GM18858 (cell line): ENCODE results near the gene ZNF467.

ENCODE experiments used
- ATAC-seq: cut with Tn5 transposase; IDR thresholded peaks from one replicate; pipeline ENCODE4 v1.9.1; 2021; ENCODE audit not compliant: unreplicated experiment

Gene ZNF467

DNA sequence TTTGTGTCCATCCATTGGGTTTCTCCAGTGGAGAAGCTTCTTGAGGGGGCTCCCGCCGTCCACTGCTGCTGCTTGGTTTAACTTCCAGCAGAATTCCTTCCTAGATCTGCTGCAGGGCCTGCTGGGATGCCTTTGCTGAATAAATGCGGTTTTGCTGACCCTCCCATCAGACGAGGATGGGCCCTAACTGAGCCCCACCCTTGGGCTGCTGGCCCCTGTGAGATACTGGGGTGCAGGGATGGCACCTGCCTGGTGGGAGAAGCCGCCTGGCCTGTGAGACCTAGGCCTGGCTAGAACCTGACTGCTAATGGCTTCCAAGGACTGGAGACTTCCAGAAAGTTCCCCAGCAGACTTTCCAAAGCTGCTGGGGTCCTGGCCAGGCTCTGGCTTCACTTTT is 43.8 kb downstream of the ZNF467 start:
- ATAC-seq, result no peak

DNA sequence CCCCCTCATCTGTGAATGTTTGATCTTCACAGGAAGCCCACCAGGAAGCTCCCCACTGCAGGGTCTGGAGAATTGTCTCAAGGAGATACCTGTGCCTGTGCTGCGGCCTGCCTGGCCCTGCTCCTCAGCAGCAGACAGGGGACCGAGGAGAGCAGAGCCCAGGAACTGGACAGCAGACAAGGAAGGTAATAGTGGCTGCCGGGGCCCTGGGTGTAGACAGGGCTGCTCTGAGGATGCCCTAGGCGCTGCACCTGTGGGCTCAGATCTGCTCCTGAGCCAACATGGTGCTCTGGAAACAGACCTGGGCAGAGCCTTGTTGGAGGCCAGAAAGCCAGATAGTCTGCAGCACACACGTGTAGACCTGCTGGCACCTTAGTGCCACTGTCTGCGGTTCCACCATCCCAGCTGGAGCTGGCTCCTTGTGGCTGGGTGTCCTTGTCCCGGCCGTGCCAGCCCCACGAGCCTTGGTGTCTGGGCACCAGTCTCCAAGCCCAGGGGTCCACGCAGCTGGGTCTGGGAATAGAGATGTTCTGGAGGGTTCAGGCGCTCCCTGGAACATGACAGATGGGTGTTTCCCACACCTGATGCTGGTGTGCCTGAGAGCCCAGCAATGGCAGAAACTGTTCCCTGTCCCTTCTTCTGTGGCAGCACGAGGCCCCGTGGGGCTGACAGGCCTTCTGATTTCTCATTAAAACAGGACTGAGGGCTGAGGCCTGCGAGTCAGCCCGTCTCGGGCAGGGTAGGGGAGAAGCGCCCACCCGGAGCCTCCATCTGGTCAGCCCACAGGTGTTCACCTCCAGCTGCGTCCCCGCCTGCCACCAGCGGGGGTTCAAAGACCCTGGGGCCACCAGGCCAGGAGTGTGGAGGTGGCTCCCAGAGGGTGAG is 44.7 kb downstream of the ZNF467 start:
- ATAC-seq, result no peak

DNA sequence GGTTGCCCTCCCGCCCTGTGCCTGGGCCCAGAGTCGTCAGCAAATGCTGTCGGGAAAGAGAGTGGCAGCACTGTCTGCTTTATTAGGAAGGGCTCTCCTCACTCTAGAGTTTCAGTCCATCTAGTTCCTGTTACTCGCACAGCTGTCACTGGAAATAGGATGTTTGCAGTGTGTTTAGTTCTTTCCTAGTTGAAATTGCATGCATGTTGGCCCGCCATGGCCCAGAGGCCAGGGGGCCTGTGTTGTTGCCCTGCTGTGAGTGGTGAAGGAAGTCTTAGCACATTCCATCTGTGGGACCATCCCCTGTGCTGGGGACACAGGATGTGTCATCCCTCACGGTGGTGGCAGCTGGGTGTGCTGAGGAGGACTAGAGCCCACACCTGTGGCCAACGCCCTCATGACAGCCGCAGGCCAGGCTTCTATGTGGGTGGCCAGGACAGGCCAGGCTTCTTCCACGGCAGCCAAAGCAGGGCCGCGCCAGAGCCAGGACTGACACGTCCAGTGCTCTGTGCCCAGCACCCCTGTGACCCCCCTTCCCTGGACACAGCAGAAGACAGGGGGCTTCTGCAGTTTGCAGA is 45.4 kb downstream of the ZNF467 start:
- no peak for ATAC-seq

DNA sequence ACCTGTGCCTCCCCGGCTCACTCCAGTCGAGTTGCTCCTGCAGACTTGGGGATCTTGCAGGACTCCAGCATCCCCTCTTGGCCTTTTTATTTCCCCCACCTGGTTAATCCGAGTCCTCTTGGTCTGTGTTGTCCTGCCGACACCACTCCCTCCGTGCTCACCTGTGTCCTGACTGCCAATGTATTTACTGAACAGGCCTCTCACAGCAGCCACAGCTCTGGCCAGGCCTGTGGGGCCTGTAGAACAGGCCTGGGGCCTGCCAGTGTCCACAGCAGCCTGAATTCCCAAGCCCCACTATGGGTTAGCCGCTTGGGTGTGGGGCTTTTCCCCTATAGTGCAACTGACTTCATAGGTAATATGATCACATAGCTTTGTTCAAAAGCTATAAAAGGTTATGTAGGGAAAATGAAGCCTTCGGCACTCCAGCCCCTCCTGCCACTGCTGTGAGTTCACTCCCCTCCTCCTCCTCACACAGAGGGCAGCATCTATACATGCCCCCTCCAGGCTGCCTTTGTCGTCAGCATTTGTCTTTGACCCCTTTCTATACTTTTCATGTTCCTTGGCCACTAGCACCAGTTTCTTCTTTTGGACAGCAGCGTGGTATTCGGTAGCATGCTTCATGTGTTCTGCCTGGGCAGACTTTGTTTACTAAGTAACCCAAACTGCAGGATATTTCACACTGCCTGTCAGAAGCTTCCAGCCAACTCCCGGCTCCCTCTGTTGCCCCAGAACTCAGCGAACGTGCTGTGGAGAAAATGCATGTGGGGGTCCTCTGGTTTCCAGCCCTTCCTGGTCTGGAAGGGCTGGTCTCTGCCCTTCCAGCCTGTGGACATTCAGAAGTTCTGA is 46.1 kb downstream of the ZNF467 start:
- ATAC-seq, result no peak

DNA sequence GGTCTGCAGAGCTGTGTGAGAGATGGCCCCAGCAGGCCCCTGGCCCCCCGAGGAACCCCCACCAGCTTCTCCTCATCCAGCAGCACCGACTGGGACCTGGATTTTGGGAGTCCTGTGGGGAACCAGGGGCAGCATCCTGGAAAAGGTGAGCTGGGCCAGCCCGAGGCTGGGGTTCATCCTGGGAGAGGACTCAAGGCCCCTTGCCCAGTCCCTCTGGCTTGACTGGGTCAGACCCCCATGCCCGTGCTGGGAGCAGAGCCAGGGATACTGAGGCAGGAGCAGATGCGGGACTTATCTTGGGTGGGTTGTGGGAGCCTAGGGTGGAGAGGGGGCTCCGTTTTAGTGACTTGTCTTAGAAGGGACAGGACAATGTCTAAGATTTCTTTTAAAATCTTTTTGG is 47.5 kb downstream of the ZNF467 start:
- ATAC-seq, result no peak

DNA sequence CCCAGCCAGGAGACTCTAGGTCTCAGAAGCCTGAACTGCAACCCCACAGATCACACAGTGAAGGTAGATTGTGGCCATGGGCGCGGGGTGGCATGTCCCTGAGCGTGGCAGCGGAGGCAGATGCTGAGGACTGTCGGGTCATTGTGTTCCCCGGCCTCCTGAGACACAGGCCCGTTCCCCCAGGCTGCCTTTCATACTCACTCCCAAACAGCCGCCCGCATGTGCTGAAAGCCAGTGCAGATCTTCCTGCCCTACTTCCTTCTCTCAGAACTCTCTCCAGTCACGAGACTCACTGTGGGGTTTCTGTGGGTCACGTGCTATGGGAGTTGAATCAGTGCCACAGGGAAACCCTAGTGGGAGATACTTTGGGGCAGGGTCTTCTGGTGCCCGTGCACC is 48.0 kb downstream of the ZNF467 start:
- no peak for ATAC-seq

DNA sequence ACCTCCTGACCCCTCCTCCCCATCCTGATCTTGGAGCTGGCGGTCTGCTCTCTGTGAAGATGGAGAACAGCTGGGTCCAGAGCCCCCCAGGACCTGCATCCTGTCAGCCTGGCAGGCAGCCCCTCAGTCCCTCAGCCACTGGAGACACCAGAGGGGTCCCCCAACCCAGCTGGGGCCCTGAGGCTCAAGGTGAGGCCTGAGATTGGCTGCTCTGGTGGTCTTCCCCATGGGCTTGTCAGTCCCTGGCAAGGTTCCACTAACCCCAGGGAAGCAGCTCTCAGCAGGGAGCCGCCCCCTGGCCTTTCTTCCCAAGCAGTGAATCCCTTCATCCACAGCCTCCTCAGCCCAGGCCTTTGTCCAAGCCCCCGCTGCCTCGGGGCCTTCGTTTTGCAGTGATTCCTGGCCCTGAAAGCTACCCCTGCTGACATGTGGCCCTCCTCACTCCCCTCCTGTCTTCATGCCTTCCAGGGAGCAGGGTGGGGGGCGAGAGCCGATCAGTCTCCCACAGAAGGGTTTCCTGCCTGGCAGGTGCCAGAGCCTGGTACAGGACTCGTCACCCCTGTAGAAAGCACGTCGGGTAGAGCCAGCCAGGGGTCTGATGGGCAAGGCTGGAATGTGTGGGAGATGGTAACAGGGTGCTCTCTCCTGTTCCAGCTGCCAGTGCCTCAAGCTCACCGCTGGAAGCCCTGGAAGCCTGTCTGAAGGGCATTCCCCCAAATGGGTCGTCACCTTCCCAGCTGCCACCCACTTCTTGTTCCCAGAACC is 48.5 kb downstream of the ZNF467 start:
- ATAC-seq, result no peak

DNA sequence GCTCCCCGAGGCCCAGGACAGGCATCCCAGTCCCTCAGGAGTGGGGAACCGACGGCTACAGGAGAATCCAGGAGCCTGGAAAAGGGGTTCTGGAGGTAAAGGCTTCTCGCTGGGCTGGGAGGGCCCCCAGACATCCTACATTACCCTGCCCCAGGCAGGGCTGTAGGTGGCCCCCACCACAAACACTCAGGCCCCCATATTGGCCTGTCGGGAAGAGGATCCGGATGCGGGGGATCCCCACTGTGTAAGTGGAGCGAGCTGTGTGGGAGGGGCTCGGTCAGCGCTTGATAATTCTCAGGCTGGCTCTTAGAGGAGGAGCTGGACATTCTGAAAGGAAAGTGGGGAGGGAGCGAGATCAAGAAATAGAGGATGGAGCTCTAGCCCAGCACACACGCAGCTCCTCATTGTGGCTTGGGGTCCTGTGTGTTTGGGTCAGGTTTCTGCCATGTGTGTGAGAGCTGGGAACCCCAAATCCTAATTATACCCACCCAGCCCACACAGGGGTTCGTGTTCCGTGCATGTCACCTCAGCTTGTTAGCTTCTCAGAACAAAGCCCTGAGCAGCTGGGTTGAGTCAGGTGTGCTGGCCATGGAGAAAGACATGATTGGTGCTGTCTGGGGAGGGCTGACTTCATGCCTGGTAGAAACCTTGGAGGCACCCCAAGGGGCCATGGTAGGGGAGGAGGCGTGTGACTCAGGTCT is 49.4 kb downstream of the ZNF467 start:
- no peak for ATAC-seq

DNA sequence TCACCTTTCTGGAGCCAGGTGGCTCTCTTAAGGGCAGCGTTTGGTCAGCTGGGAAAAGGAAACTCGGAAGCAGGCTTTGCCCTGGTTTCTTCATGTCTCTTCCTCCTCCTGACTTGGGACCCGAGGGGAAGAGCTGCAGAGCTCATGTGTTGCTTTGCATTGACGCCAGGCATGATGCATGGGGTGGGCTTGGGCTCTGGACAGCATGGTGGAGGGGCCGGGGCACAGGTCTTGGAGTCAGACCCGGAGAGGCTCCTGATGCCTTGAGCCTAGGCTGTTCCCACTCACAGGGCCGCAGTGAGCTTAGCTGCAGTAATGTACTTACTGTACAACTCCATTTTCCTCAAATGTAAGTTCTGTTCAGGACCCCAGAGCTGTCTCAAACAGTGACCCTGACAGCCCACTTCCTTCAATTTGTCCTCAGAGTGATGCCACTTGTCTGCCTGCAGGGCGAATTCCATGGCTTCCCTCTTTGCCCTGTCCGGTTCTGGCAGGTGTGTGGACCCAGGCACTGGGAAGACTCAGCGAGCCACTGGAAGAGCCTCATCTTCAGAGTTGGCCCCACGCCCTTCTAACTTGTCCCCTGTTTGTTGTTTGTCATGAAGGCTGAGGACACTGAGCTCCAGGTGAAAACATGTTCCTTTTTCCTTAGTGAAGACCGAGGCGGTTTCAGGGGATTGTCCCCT is 50.2 kb downstream of the ZNF467 start:
- ATAC-seq, result no peak

DNA sequence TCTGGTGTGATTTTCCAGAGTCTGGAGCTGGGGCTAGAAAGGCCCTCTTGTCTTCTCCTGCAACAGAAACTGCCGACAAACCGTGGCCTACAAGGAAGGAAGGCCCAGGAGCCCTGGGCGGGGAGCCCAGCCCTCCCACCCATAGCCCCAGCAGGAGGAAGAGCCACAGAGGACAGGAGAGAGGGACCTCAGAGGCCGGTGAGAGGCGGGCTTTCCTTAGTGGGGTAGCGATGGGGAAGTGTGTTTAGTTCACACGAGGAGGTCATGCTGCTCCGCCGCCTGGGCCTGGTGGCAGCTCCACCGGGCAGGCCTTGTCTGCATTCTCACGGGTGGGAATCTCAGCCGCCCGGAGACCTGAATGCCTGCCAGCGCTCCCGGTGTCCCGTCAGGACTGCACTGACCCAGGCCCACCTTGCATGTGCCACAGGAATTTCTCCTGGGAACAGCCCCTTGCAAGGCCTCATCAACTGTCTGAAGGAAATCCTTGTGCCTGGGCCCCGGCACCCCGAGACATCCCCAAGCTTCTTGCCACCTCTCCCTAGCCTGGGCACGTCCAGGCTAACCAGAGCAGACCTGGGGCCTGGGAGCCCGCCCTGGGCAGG is 50.9 kb downstream of the ZNF467 start:
- no peak for ATAC-seq

DNA sequence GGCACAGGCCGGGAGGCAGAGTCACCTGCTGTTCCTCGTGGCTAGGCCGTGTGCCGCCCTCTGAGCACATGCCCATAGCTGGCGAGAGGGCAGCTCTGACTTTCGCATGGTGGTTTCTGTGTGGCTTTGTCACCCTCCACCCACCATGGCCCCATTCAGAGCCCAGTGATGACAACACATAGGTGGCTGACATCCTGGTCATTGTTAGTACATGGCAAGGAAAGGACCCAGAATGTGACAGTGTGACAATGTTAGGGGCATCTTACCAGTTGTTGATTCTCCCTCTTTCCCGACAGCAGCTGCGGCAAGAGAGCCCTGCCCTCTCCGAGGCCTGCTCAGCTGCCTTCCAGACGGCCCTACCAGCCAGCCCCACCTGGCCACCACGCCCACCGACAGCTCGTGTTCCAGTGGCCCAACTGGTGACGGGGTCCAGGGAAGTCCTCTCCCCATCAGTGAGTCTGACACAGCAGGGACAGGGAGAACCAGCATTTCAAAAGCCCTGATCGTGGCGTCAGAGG is 52.2 kb downstream of the ZNF467 start:
- ATAC-seq, result no peak

DNA sequence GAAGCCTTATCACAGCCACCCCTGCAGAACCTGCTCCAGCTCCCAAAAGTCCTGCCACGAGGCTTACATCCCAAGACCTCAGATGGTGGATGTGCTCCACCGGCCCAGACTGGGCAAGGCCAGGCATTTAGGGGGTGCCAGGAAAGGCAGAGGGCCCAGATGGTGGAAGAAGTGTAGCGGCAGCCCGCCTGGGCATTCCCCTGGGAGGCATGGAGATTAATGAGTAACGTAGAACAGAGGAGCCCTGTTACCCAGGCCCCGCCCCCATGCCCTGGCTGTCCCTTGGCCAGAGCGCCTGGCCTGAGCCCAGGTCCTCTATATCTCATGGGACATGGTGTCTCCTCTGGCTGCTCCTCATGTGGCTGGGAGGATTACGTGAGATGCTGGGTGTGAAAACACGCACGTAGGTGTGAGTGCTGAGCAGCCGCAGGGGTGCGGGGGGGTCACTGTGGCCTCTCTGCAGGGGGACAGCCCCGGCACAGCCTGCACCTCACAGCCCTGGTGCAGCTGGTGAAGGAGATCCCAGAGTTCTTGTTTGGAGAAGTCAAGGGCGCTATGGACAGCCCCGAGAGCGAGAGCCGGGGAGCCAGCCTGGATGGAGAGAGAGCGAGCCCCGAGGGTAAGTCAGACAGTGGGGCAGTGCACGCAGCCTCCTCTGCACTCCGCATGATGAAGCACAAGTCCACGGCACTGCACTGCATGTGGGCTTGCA is 52.9 kb downstream of the ZNF467 start:
- no peak for ATAC-seq

DNA sequence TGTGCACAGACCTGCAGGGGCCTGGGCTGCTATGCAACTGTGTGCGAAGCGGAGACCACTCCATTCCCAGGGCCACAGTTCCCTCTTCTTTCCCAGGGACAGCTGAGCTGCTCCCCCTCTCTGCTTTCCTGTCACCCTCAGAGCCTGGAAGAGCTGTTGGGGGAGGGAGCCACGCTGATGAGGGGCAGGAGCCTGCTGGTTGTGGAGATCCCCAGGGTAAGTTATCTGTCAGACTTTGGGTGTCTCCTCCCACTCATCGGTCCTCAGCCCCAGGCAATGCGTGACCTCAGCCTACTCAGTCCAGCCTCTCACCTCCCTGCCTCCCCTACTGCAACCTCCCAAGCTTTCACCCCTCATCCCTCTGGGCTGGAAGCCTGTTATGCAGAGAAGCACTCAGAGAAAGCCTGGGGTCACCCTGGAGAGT is 53.5 kb downstream of the ZNF467 start:
- peak; percentile 61 for ATAC-seq

DNA sequence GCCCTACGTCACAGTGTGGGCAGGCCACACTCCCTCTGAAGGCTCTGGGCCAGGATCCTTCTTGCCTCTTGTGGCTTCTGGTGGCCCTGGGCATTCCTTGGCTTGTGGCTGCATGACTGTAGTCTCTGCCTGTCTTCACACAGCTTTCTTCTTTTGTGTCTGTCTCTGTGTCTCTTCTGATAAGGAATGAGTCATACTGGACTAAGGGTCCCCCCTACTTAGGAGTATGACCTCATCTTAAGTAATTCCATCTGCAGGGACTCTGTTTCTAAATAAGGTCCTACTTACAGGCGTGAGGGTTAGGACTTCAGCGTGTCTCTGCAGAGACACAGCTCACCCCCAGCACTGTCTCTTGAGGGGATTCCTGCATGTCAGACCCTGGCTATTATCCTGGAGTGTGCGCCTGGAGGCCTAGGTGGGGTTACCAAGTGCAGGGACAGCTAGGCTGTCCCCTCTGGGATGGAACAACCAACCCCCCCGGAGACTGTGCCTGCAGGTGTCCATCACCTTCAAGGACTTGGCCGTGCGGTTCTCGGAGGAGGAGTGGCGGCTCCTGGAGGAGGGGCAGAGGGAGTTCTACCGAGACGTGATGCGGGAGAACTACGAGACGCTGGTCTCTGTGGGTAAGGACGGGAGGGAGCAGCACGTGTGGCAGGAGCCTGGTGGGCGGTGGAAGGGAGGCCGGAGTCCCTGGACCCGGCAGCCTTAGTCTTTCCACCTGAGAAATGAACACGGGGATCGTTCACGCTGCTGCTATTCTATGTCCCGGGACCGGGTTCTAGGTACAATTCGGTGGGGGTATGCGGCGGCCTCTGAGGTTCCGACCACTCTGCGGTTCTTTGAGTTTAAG is 54.1 kb downstream of the ZNF467 start:
- no peak for ATAC-seq

DNA sequence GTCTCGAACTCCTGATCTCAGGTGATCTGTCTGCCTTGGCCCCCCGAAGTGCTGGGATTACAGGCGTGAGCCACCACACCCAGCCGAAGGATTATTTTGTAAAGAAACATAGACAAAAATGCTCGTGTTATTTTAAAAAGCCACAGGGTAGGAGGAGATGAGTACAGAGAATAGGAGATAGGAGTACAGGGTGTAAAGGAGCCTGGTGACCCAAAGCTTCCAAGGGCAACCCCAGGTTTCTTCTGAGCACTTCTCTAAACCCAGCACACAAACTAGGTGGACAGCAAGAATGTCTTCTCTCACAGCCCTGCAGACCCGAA is 54.7 kb downstream of the ZNF467 start:
- ATAC-seq, result no peak

DNA sequence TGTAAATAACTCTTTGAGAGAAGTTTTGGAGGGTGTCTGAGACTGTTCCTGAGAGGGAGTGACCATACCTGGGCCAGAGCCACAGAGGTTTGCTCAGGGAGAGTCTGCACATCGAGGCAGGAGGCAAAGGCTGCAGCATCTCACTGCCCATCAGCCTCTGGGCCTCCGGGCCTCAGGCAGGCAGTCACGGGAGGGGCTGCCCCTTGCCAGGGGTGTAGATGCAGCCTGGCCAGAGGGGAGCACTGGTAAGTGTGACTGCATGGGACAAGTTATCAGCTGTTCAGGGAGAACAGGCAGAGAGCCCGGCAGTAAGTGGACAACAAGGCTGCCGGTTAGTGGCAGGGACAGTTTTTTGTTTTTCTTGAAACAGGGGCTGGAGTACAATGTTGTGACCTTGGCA is 55.9 kb downstream of the ZNF467 start:
- no peak for ATAC-seq

DNA sequence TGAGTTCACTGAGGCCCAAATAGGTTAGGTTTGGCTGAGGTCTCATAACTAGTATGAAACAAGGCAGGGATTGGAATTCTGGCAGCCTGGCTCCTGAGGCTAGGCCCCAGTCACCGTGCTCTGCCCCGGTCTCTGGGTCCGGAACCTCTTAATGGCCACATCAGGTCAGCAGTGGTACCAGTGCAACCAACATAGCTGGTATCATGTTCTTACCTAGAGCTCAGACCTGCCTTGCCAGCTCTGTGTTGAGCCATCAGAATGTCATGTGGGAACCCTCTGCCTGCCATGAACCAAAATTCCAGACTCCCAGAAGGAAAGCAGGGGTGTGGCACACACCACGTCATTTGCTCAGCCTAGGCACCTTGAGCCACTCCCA is 56.5 kb downstream of the ZNF467 start:
- no peak for ATAC-seq
